Adrenal gland (tissue), 12 donors: ENCODE results near the gene ARHGAP6. TPM values are rescaled to one million over a fixed set of nuclear protein-coding genes. Genes with fewer than 3 reads are reported as not detected.

ENCODE experiments used
- DNase-seq, 7 donors: peaks; one replicate each; pipeline ENCODE4 v3.0.0-alpha.2; 2019 to 2020
- H3K27ac ChIP-seq, 5 donors: fragments of 200-600 bp; sonication (generic) in 4 of 5; 1 replicate in 3 of 5; 2 replicates in 2 of 5; pipeline versions ENCODE4 v1.5.1 to v1.8.0; 2016 to 2020; ENCODE audit warnings: mild to moderate bottlenecking in 1 of 5
- H3K27me3 ChIP-seq: fragments of 200-600 bp; 2 replicates; pipeline ENCODE4 v1.8.0; 2021
- H3K36me3 ChIP-seq, 2 donors: fragments of 200-600 bp; replicated peaks in 1 of 2; 1 replicate in 1 of 2; 2 replicates in 1 of 2; pipeline versions ENCODE4 v1.5.1 to v1.8.0; 2018 to 2022
- H3K4me1 ChIP-seq, 2 donors: fragments of 200-600 bp; replicated peaks in 1 of 2; 1 replicate in 1 of 2; 2 replicates in 1 of 2; pipeline versions ENCODE4 v1.5.1 to v1.8.0; 2018 to 2021
- H3K4me3 ChIP-seq, 4 donors: fragments of 200-600 bp; sonication (generic) in 3 of 4; one replicate each; pipeline ENCODE4 v1.5.1; 2016 to 2018
- H3K9me3 ChIP-seq, 3 donors: fragments of 200-600 bp; sonication (generic) in 1 of 3; replicated peaks in 1 of 3; 1 replicate in 2 of 3; 2 replicates in 1 of 3; pipeline versions ENCODE4 v1.5.1 to v1.8.0; 2016 to 2021
- CTCF ChIP-seq, 6 experiments: fragments of 450-650 bp in 4 of 6; fragments of 200-600 bp in 2 of 6; sonication (generic) in 1 of 6; IDR thresholded peaks; 1 replicate in 5 of 6; 2 replicates in 1 of 6; pipeline versions ENCODE4 v1.5.1 to v1.8.0; 2016 to 2021; ENCODE audit warnings: antibody characterized with exemption in 6 of 6, mild to moderate bottlenecking in 2 of 6, moderate library complexity in 1 of 6
- POLR2A ChIP-seq, 2 donors: fragments of 450-650 bp; IDR thresholded peaks; one replicate each; pipeline ENCODE4 v1.6.1; 2017; ENCODE audit warnings: antibody characterized with exemption in 2 of 2, mild to moderate bottlenecking in 2 of 2, moderate library complexity in 1 of 2
- WGBS, 4 donors: extraction: QIAGEN DNeasy Blood & Tissue Kit in 2 of 4; methylation state at CpG; one replicate each; pipeline versions ENCODE4 v1.1.5 to v1.1.7; 2013 to 2017; 5-methylcytosine and 5-hydroxymethylcytosine counted together
- intact Hi-C, 2 donors: fragments of 100-400 bp; cut with DNase I; formaldehyde crosslinking; loops; one replicate each; pipeline versions ENCODE4 v1.14.1 to v1.15.0; 2022 to 2023
- polyA plus RNA-seq, 3 donors: library from polyadenylated mRNA; stranded (reverse); fragments of 200-250 nt in 2 of 3; fragments of 350-450 nt in 1 of 3; fragmentation: Illumina TruSeq in 1 of 3; extraction: RNeasy Lipid Tissue Mini Kit (QIAGEN cat#74804) in 1 of 3; gene quantifications; one replicate each; pipeline ENCODE4 v1.2.3, GENCODE V29; 2013 to 2014
- total RNA-seq, 9 donors: library from RNA; depleted of rRNA in 4 of 9; stranded (reverse); fragments of >200 nt in 4 of 9; fragments of 120-200 nt in 1 of 9; fragmentation: NEBNext Ultra II Directional in 1 of 9; extraction: Animal tissue kit (Norgen Biotek cat#: 25700) in 1 of 9; gene quantifications; one replicate each; pipeline versions ENCODE4 v1.1.0 to v1.2.4, GENCODE V29; 2013 to 2023
- donor health status: healthy with polysubstance abuse.
- donor health status: Bipolar disorder and iron deficiency.
- donor health status: DM: yes; HTN: yes; CAD: no.
- donor health status: DM: no; HTN: no; CAD: no.
- donor health status: DM: no; HTN: no; CAD: no.
- donor health status: DM: yes; HTN: yes; CAD: no.

Gene ARHGAP6
- total and polyA plus RNA-seq, 12 donors: 0.78 to 4.2 (median 2.7) TPM

GRCh38 chrX:11347300-11347699 is 318.4 kb downstream of the ARHGAP6 start:
- WGBS, 4 donors: 22 to 43% (median 37%) methylated on average over 3 of the region's 3 CpGs
- no peaks in the 10 kb centered on the region for H3K4me1 ChIP-seq
- H3K4me3 ChIP-seq: no peak overlapping the region
- H3K27me3 ChIP-seq: peaks cover 8% of the 10 kb centered on the region
- no peaks in the 10 kb centered on the region for H3K9me3 ChIP-seq
- H3K36me3 ChIP-seq: no peaks in the 10 kb centered on the region
- TF ChIP-seq CTCF (IDR thresholded peaks at IDR 0.05) (no peak), POLR2A (IDR thresholded peaks at IDR 0.05) (no peak)
- DNase-seq: no peak
- intact Hi-C loops: no loop called here
- H3K27ac ChIP-seq: no peak overlapping the region

GRCh38 chrX:11346121-11346682 is 319.5 kb downstream of the ARHGAP6 start:
- H3K27me3 ChIP-seq: peaks cover 5% of the 10 kb centered on the region
- 43 to 63% (median 56%) methylated on average over 1 to 2 of the region's 2 CpGs for whole genome bisulfite sequencing, 4 donors
- intact Hi-C loops: no loop called here
- H3K4me1 ChIP-seq: peaks cover 0 to 4% of the 10 kb centered on the region in 2 donors
- no peak for DNase-seq
- no peak overlapping the region for H3K27ac ChIP-seq
- TF ChIP-seq POLR2A (IDR thresholded peaks at IDR 0.05) (no peak), CTCF (IDR thresholded peaks at IDR 0.05) (no peak)
- no peak overlapping the region for H3K4me3 ChIP-seq
- no peaks in the 10 kb centered on the region for H3K9me3 ChIP-seq
- H3K36me3 ChIP-seq: no peaks in the 10 kb centered on the region

GRCh38 chrX:11342673-11343072 is 323.0 kb downstream of the ARHGAP6 start:
- Histone ChIP-seq H3K4me1 (peaks cover 0 to 4% of the 10 kb centered on the region in 2 donors), H3K36me3 (no peaks in the 10 kb centered on the region), H3K27me3 (peaks cover 5% of the 10 kb centered on the region), H3K4me3 (no peak overlapping the region), H3K9me3 (no peaks in the 10 kb centered on the region), H3K27ac (no peak overlapping the region)
- DNase-seq: no peak
- intact Hi-C loops: no loop called here
- no peak for TF ChIP-seq CTCF (IDR thresholded peaks at IDR 0.05)

GRCh38 chrX:11341274-11342201 is 324.2 kb downstream of the ARHGAP6 start:
- H3K4me1 ChIP-seq: peaks cover 0 to 4% of the 10 kb centered on the region in 2 donors
- no peak for TF ChIP-seq POLR2A (IDR thresholded peaks at IDR 0.05)
- peak overlapping the region in 2 of 5 donors; percentile 10 to 79 for H3K27ac ChIP-seq
- H3K27me3 ChIP-seq: peaks cover 5% of the 10 kb centered on the region
- intact Hi-C loops: no loop called here
- no peak overlapping the region for H3K4me3 ChIP-seq
- WGBS, 4 donors: 26 to 46% (median 36%) methylated on average over 10 of the region's 10 CpGs
- no peaks in the 10 kb centered on the region for H3K9me3 ChIP-seq
- peak in 6 of 7 donors; percentile 24 to 59 (median 40) for DNase-seq
- no peaks in the 10 kb centered on the region for H3K36me3 ChIP-seq
